HEK293 (cell line): ENCODE data around the gene RPS6KA4.

ENCODE experiments used
- CTCF ChIA-PET: fragments of 350-600 bp; formaldehyde crosslinking; extraction: SDS; loops from one replicate; lab custom pipeline; 2021; ENCODE audit warnings: antibody characterized with exemption; lab: Yijun Ruan, JAX
- POLR2A ChIA-PET: fragments of 300-600 bp; formaldehyde crosslinking; extraction: SDS; loops from one replicate; lab custom pipeline; 2020; ENCODE audit warnings: antibody characterized with exemption, inconsistent platforms; lab: Yijun Ruan, JAX
- H3K27ac ChIP-seq: fragments of 200-500 bp; sonication (Bioruptor generic); 2 replicates; pipeline ENCODE4 v1.5.1; 2014; ENCODE audit warnings: low read depth, low read length, control low read depth, inconsistent platforms; ENCODE audit errors: extremely low read depth
- H3K36me3 ChIP-seq, 2 experiments: fragments of 200-500 bp in 1 of 2; sonication (Bioruptor generic) in 1 of 2; 1 replicate in 1 of 2; 2 replicates in 1 of 2; pipeline ENCODE4 v1.5.1; 2014 to 2017; ENCODE audit warnings: inconsistent platforms in 2 of 2, low read length in 2 of 2; ENCODE audit not compliant: control insufficient read depth in 2 of 2, insufficient read depth in 1 of 2
- H3K4me1 ChIP-seq: fragments of 200-500 bp; sonication (Bioruptor generic); 2 replicates; pipeline ENCODE4 v1.5.1; 2014; ENCODE audit warnings: mild to moderate bottlenecking, low read length, inconsistent platforms; ENCODE audit not compliant: control insufficient read depth, insufficient read depth
- H3K4me3 ChIP-seq: 2 replicates; pipeline ENCODE4 v1.5.1; 2011; ENCODE audit warnings: low read depth, mild to moderate bottlenecking, control low read depth, low read length, moderate library complexity
- H3K9me3 ChIP-seq: fragments of 200-500 bp; sonication (Bioruptor generic); 2 replicates; pipeline ENCODE4 v1.5.1; 2014; ENCODE audit warnings: low read depth, low read length, inconsistent platforms; ENCODE audit not compliant: control insufficient read depth, insufficient read depth
- BCL11B ChIP-seq: fragments of 450-650 bp; formaldehyde crosslinking; IDR thresholded peaks from 2 replicates; pipeline ENCODE4 v1.5.1; 2016; ENCODE audit warnings: low read depth, missing biosample characterization, missing genetic modification characterization
- GLIS1 ChIP-seq: fragments of 450-650 bp; formaldehyde crosslinking; IDR thresholded peaks from 2 replicates; pipeline ENCODE4 v1.5.1; 2016; ENCODE audit warnings: missing biosample characterization, missing genetic modification characterization
- KLF10 ChIP-seq: fragments of 450-650 bp; IDR thresholded peaks from 2 replicates; pipeline ENCODE4 v1.5.1; 2018; ENCODE audit warnings: missing biosample characterization, mild to moderate bottlenecking, missing genetic modification characterization
- SP2 ChIP-seq: fragments of 450-650 bp; formaldehyde crosslinking; IDR thresholded peaks from 2 replicates; pipeline ENCODE4 v1.5.1; 2016; ENCODE audit warnings: missing biosample characterization, missing genetic modification characterization
- WT1 ChIP-seq: fragments of 450-650 bp; formaldehyde crosslinking; IDR thresholded peaks from 2 replicates; pipeline ENCODE4 v1.5.1; 2016; ENCODE audit warnings: missing biosample characterization, missing genetic modification characterization
- YY1 ChIP-seq: fragments of 450-650 bp; formaldehyde crosslinking; IDR thresholded peaks from 2 replicates; pipeline ENCODE4 v1.5.1; 2018; ENCODE audit warnings: missing biosample characterization, missing genetic modification characterization
- YY2 ChIP-seq: fragments of 450-650 bp; formaldehyde crosslinking; IDR thresholded peaks from 2 replicates; pipeline ENCODE4 v1.5.1; 2016; ENCODE audit warnings: missing biosample characterization, missing genetic modification characterization
- ZBTB48 ChIP-seq: fragments of 450-650 bp; formaldehyde crosslinking; IDR thresholded peaks from 2 replicates; pipeline ENCODE4 v1.5.1; 2016; ENCODE audit warnings: missing biosample characterization, missing genetic modification characterization
- ZFP69B ChIP-seq: fragments of 450-650 bp; formaldehyde crosslinking; IDR thresholded peaks from 2 replicates; pipeline ENCODE4 v1.5.1; 2016; ENCODE audit warnings: missing biosample characterization, missing genetic modification characterization
- ZNF133 ChIP-seq: fragments of 450-650 bp; formaldehyde crosslinking; IDR thresholded peaks from 2 replicates; pipeline ENCODE4 v1.5.1; 2016; ENCODE audit warnings: missing biosample characterization, missing genetic modification characterization
- ZNF223 ChIP-seq: fragments of 450-650 bp; formaldehyde crosslinking; IDR thresholded peaks from 2 replicates; pipeline ENCODE4 v1.5.1; 2016; ENCODE audit warnings: missing biosample characterization, missing genetic modification characterization
- ZNF335 ChIP-seq: fragments of 450-650 bp; formaldehyde crosslinking; conservative IDR thresholded peaks from 2 replicates; pipeline ENCODE4 v1.5.1; 2016; ENCODE audit warnings: missing biosample characterization, missing genetic modification characterization
- ZNF341 ChIP-seq: fragments of 450-650 bp; formaldehyde crosslinking; IDR thresholded peaks from 2 replicates; pipeline ENCODE4; 2016; ENCODE audit warnings: low read depth, missing biosample characterization, missing genetic modification characterization
- ZNF548 ChIP-seq: fragments of 450-650 bp; formaldehyde crosslinking; IDR thresholded peaks from 2 replicates; pipeline ENCODE4 v1.5.1; 2016; ENCODE audit warnings: missing biosample characterization, missing genetic modification characterization
- ZNF561 ChIP-seq: fragments of 450-650 bp; IDR thresholded peaks from 2 replicates; pipeline ENCODE4 v1.5.1; 2018; ENCODE audit warnings: missing biosample characterization, missing genetic modification characterization, borderline replicate concordance
- ZNF664 ChIP-seq: fragments of 450-650 bp; formaldehyde crosslinking; IDR thresholded peaks from 2 replicates; pipeline ENCODE4 v1.5.1; 2016; ENCODE audit warnings: missing biosample characterization, missing genetic modification characterization
- TF ChIP-seq, protein P1 (sequence below): fragments of 450-650 bp; formaldehyde crosslinking; IDR thresholded peaks from 2 replicates; pipeline ENCODE4 v1.5.1; 2016; ENCODE audit warnings: missing biosample characterization, missing genetic modification characterization
- TF ChIP-seq, protein P2 (sequence below): fragments of 450-650 bp; formaldehyde crosslinking; IDR thresholded peaks from 2 replicates; pipeline ENCODE4 v1.5.1; 2016; ENCODE audit warnings: missing biosample characterization, missing genetic modification characterization
- TF ChIP-seq, protein P3 (sequence below): fragments of 450-650 bp; formaldehyde crosslinking; IDR thresholded peaks from 2 replicates; pipeline ENCODE4 v1.5.1; 2016; ENCODE audit warnings: missing biosample characterization, missing genetic modification characterization, borderline replicate concordance
- TF ChIP-seq, protein P4 (sequence below): fragments of 450-650 bp; formaldehyde crosslinking; IDR thresholded peaks from 2 replicates; pipeline ENCODE4 v1.5.1; 2016; ENCODE audit warnings: missing biosample characterization, missing genetic modification characterization
- TF ChIP-seq, protein P5 (sequence below): fragments of 450-650 bp; formaldehyde crosslinking; IDR thresholded peaks from 2 replicates; pipeline ENCODE4 v1.5.1; 2016; ENCODE audit warnings: missing biosample characterization, missing genetic modification characterization
- TF ChIP-seq, protein P6 (sequence below): fragments of 450-650 bp; IDR thresholded peaks from 2 replicates; pipeline ENCODE4 v1.5.1; 2018; ENCODE audit warnings: missing biosample characterization, mild to moderate bottlenecking, missing genetic modification characterization

Gene RPS6KA4

DNA sequence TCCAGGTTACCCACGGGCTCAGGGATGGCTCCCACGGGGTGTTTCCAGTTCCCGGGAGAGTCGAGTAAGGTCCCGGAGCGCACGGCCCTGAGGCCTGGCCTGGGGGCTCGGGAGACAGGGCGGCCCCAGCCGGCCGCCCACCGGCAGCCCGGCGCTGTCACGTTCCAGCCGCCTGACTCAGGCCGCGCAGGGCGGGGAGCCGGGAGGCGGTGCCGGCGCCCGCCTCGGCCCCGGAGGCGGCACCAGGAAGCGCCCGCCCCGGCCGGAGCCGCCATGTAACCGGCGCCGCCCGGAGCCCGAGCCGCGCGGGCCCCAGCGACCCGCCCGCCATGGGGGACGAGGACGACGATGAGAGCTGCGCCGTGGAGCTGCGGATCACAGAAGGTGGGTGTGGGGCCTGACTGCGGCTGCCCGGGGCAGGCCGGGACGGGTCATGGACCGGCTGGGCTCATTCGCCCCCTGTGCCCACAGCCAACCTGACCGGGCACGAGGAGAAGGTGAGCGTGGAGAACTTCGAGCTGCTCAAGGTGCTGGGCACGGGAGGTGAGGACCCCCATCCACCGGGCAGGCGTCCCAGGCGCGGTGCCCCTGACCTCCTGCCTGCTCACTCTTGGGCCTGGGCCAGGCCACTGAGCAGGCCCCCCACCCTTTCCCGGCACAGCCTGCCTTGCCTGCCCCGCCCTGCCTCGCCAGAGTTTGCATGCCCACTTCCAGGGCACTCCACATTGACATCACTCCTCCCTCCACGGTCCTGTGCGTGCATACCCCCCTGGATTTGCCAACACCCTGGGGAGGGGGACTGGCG lies at the start of gene RPS6KA4:
Gene RPS6KA4 (plus strand): TSS at position 256 of the 805 bp plus-strand sequence. CDS start 74 bp downstream, at position 330.
- Histone ChIP-seq H3K4me1 (no peaks in the 10 kb centered on the region; the same call in 1 of the 2 replicates), H3K9me3 (no peaks in the 10 kb centered on the region), H3K36me3 (peaks cover 0 to 36% of the 10 kb centered on the region in 2 experiments; a peak in 2 of 3 replicates), H3K27ac (peak within 1 kb of the TSS; percentile 75; the same call in 1 of the 2 replicates), H3K4me3 (peak within 1 kb of the TSS; percentile 83)
- CTCF ChIA-PET = interaction anchor here (0.8 to 7.8 kb wide), 7 partner anchors 25 to 290 kb away, joined by 3 to 81 read pairs (median 4); partner anchors contain the start of genes PRDX5 and TRMT112
- POLR2A ChIA-PET = interaction anchor here (0.7 to 1.8 kb wide), 2 partner anchors 41 to 90 kb away, joined by 3 to 14 read pairs; partner anchors contain the start of genes PRDX5 and TRMT112
- TF ChIP-seq BCL11B (tag by site-specific recombination) (peak; percentile 48; the same call in 1 of the 2 replicates), ZBTB48 (tag by site-specific recombination) (0 out of 2 replicates have a peak, but pooled peaks have one; percentile 15), YY1 (peak; percentile 47; the same call in 1 of the 2 replicates), ZNF561 (tag by site-specific recombination) (no peak; the same call in 1 of the 2 replicates), KLF10 (tag by site-specific recombination) (no peak), GLIS1 (tag by site-specific recombination) (0 out of 2 replicates have a peak, but pooled peaks have one; percentile 3), SP2 (tag by site-specific recombination) (peak; percentile 24; the same call in 1 of the 2 replicates), YY2 (peak; percentile 52; the same call in 1 of the 2 replicates), WT1 (tag by site-specific recombination) (no peak), ZNF133 (tag by site-specific recombination) (no peak), ZFP69B (0 out of 2 replicates have a peak, but pooled peaks have one; percentile 29), ZNF548 (no peak), ZNF335 (peak; percentile 99), ZNF223 (tag by site-specific recombination) (no peak), ZNF341 (tag by site-specific recombination) (peak; percentile 89), ZNF664 (tag by site-specific recombination) (no peak)
- TF ChIP-seq, protein P1, sequence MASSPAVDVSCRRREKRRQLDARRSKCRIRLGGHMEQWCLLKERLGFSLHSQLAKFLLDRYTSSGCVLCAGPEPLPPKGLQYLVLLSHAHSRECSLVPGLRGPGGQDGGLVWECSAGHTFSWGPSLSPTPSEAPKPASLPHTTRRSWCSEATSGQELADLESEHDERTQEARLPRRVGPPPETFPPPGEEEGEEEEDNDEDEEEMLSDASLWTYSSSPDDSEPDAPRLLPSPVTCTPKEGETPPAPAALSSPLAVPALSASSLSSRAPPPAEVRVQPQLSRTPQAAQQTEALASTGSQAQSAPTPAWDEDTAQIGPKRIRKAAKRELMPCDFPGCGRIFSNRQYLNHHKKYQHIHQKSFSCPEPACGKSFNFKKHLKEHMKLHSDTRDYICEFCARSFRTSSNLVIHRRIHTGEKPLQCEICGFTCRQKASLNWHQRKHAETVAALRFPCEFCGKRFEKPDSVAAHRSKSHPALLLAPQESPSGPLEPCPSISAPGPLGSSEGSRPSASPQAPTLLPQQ (tag by site-specific recombination) = 0 out of 2 replicates have a peak, but pooled peaks have one; percentile 27
- TF ChIP-seq, protein P2, sequence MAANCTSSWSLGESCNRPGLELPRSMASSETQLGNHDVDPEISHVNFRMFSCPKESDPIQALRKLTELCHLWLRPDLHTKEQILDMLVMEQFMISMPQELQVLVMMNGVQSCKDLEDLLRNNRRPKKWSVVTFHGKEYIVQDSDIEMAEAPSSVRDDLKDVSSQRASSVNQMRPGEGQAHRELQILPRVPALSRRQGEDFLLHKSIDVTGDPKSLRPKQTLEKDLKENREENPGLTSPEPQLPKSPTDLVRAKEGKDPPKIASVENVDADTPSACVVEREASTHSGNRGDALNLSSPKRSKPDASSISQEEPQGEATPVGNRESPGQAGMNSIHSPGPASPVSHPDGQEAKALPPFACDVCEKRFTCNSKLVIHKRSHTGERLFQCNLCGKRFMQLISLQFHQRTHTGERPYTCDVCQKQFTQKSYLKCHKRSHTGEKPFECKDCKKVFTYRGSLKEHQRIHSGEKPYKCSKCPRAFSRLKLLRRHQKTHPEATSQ (tag by site-specific recombination) = 0 out of 2 replicates have a peak, but pooled peaks have one; percentile 28
- TF ChIP-seq, protein P3, sequence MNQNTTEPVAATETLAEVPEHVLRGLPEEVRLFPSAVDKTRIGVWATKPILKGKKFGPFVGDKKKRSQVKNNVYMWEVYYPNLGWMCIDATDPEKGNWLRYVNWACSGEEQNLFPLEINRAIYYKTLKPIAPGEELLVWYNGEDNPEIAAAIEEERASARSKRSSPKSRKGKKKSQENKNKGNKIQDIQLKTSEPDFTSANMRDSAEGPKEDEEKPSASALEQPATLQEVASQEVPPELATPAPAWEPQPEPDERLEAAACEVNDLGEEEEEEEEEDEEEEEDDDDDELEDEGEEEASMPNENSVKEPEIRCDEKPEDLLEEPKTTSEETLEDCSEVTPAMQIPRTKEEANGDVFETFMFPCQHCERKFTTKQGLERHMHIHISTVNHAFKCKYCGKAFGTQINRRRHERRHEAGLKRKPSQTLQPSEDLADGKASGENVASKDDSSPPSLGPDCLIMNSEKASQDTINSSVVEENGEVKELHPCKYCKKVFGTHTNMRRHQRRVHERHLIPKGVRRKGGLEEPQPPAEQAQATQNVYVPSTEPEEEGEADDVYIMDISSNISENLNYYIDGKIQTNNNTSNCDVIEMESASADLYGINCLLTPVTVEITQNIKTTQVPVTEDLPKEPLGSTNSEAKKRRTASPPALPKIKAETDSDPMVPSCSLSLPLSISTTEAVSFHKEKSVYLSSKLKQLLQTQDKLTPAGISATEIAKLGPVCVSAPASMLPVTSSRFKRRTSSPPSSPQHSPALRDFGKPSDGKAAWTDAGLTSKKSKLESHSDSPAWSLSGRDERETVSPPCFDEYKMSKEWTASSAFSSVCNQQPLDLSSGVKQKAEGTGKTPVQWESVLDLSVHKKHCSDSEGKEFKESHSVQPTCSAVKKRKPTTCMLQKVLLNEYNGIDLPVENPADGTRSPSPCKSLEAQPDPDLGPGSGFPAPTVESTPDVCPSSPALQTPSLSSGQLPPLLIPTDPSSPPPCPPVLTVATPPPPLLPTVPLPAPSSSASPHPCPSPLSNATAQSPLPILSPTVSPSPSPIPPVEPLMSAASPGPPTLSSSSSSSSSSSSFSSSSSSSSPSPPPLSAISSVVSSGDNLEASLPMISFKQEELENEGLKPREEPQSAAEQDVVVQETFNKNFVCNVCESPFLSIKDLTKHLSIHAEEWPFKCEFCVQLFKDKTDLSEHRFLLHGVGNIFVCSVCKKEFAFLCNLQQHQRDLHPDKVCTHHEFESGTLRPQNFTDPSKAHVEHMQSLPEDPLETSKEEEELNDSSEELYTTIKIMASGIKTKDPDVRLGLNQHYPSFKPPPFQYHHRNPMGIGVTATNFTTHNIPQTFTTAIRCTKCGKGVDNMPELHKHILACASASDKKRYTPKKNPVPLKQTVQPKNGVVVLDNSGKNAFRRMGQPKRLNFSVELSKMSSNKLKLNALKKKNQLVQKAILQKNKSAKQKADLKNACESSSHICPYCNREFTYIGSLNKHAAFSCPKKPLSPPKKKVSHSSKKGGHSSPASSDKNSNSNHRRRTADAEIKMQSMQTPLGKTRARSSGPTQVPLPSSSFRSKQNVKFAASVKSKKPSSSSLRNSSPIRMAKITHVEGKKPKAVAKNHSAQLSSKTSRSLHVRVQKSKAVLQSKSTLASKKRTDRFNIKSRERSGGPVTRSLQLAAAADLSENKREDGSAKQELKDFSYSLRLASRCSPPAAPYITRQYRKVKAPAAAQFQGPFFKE (tag by site-specific recombination) = no peak
- TF ChIP-seq, protein P4, sequence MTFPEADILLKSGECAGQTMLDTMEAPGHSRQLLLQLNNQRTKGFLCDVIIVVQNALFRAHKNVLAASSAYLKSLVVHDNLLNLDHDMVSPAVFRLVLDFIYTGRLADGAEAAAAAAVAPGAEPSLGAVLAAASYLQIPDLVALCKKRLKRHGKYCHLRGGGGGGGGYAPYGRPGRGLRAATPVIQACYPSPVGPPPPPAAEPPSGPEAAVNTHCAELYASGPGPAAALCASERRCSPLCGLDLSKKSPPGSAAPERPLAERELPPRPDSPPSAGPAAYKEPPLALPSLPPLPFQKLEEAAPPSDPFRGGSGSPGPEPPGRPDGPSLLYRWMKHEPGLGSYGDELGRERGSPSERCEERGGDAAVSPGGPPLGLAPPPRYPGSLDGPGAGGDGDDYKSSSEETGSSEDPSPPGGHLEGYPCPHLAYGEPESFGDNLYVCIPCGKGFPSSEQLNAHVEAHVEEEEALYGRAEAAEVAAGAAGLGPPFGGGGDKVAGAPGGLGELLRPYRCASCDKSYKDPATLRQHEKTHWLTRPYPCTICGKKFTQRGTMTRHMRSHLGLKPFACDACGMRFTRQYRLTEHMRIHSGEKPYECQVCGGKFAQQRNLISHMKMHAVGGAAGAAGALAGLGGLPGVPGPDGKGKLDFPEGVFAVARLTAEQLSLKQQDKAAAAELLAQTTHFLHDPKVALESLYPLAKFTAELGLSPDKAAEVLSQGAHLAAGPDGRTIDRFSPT = peak; percentile 82
- TF ChIP-seq, protein P5, sequence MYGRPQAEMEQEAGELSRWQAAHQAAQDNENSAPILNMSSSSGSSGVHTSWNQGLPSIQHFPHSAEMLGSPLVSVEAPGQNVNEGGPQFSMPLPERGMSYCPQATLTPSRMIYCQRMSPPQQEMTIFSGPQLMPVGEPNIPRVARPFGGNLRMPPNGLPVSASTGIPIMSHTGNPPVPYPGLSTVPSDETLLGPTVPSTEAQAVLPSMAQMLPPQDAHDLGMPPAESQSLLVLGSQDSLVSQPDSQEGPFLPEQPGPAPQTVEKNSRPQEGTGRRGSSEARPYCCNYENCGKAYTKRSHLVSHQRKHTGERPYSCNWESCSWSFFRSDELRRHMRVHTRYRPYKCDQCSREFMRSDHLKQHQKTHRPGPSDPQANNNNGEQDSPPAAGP (tag by site-specific recombination) = peak; percentile 76; the same call in 1 of the 2 replicates
- TF ChIP-seq, protein P6, sequence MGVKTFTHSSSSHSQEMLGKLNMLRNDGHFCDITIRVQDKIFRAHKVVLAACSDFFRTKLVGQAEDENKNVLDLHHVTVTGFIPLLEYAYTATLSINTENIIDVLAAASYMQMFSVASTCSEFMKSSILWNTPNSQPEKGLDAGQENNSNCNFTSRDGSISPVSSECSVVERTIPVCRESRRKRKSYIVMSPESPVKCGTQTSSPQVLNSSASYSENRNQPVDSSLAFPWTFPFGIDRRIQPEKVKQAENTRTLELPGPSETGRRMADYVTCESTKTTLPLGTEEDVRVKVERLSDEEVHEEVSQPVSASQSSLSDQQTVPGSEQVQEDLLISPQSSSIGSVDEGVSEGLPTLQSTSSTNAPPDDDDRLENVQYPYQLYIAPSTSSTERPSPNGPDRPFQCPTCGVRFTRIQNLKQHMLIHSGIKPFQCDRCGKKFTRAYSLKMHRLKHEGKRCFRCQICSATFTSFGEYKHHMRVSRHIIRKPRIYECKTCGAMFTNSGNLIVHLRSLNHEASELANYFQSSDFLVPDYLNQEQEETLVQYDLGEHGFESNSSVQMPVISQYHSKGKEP = no peak
